Astrocyte (in vitro differentiated cells and primary cell): ENCODE data around the gene DDX31. TPM values are rescaled to one million over a fixed set of nuclear protein-coding genes. Genes with fewer than 3 reads are reported as not detected.

Experiments
- DNase-seq: peaks from one replicate; pipeline ENCODE4 v3.0.0-alpha.2; 2010; ENCODE audit warnings: low read depth
- FAIRE-seq: peaks from 2 replicates; lab custom pipeline; 2011; peaks lifted over from hg19 to GRCh38; lab: Jason Lieb, UNC
- H2AFZ ChIP-seq: 2 replicates; pipeline ENCODE4 v1.6.0; 2012; ENCODE audit warnings: low read depth, low read length, inconsistent platforms
- H3K27ac ChIP-seq: 2 replicates; pipeline ENCODE4 v1.5.1; 2011; ENCODE audit warnings: low read depth, low read length, inconsistent platforms
- H3K27me3 ChIP-seq: 2 replicates; pipeline ENCODE4 v1.6.0; 2011; ENCODE audit warnings: low read length, inconsistent platforms; ENCODE audit not compliant: insufficient read depth
- H3K36me3 ChIP-seq: 2 replicates; pipeline ENCODE4 v1.5.1; 2011; ENCODE audit warnings: low read length, inconsistent platforms; ENCODE audit not compliant: insufficient read depth
- H3K4me1 ChIP-seq: 2 replicates; pipeline ENCODE4 v1.5.1; 2011; ENCODE audit warnings: low read length, inconsistent platforms; ENCODE audit not compliant: insufficient read depth
- H3K4me2 ChIP-seq: 2 replicates; pipeline ENCODE4 v1.6.0; 2012; ENCODE audit warnings: low read length, inconsistent platforms
- H3K4me3 ChIP-seq: 2 replicates; pipeline ENCODE4 v1.5.1; 2011; ENCODE audit warnings: low read depth, mild to moderate bottlenecking, low read length, inconsistent platforms; ENCODE audit not compliant: insufficient read depth
- H3K79me2 ChIP-seq: 2 replicates; pipeline ENCODE4 v1.6.0; 2012; ENCODE audit warnings: mild to moderate bottlenecking, low read length, inconsistent platforms; ENCODE audit not compliant: insufficient read depth
- H3K9ac ChIP-seq: 2 replicates; pipeline ENCODE4 v1.6.0; 2012; ENCODE audit warnings: mild to moderate bottlenecking, low read length, inconsistent platforms
- H3K9me3 ChIP-seq: 2 replicates; pipeline ENCODE4 v1.5.1; 2012; ENCODE audit warnings: low read depth, mild to moderate bottlenecking, low read length, inconsistent platforms; ENCODE audit not compliant: insufficient read depth
- H4K20me1 ChIP-seq: 2 replicates; pipeline ENCODE4 v1.6.0; 2012; ENCODE audit warnings: low read length, inconsistent platforms; ENCODE audit not compliant: insufficient read depth
- H3K27ac Mint-ChIP-seq: one replicate; pipeline ENCODE4 v1.8.0; 2021; ENCODE audit warnings: mild to moderate bottlenecking, mixed read lengths; ENCODE audit not compliant: unreplicated experiment
- H3K27me3 Mint-ChIP-seq: one replicate; pipeline ENCODE4 v1.8.0; 2021; ENCODE audit warnings: low read depth, mixed read lengths; ENCODE audit not compliant: unreplicated experiment
- H3K36me3 Mint-ChIP-seq: one replicate; pipeline ENCODE4 v1.8.0; 2021; ENCODE audit warnings: low read depth, mixed read lengths; ENCODE audit not compliant: unreplicated experiment
- H3K4me1 Mint-ChIP-seq: one replicate; pipeline ENCODE4 v1.8.0; 2021; ENCODE audit warnings: low read depth, mixed read lengths; ENCODE audit not compliant: unreplicated experiment
- H3K4me3 Mint-ChIP-seq: one replicate; pipeline ENCODE4 v1.8.0; 2021; ENCODE audit warnings: mild to moderate bottlenecking, moderate library complexity, mixed read lengths; ENCODE audit not compliant: unreplicated experiment
- H3K9me3 Mint-ChIP-seq: one replicate; pipeline ENCODE4 v1.8.0; 2021; ENCODE audit warnings: mild to moderate bottlenecking, mixed read lengths; ENCODE audit not compliant: unreplicated experiment
- CTCF ChIP-seq: IDR thresholded peaks from 2 replicates; pipeline ENCODE4 v1.5.1; 2011; ENCODE audit warnings: low read depth, mild to moderate bottlenecking, inconsistent platforms, low read length, moderate library complexity; ENCODE audit not compliant: insufficient read depth
- EZH2 ChIP-seq: IDR thresholded peaks from 2 replicates; pipeline ENCODE4 v1.6.1; 2012; ENCODE audit warnings: mild to moderate bottlenecking, low read length, inconsistent platforms; ENCODE audit not compliant: insufficient read depth
- total RNA-seq: library from RNA; stranded (reverse); gene quantifications from 2 replicates; pipeline ENCODE4 v1.2.1, GENCODE V29; 2021

Gene DDX31
- total RNA-seq, 1 donor from 2014 or later, result 20.5 TPM

- DNase-seq (no peak), FAIRE-seq (no peak)
- no peaks in the 10 kb centered on the region for H3K27me3 Mint-ChIP-seq
- Histone ChIP-seq H3K4me3 (peak within 1 kb of the TSS; percentile 93), H4K20me1 (peaks cover 62% of the 10 kb centered on the region), H3K4me2 (peak within 1 kb of the TSS; percentile 96), H3K79me2 (peaks cover 94% of the 10 kb centered on the region), H3K9me3 (no peaks in the 10 kb centered on the region), H3K4me1 (peaks cover 21% of the 10 kb centered on the region), H3K27ac (peak within 1 kb of the TSS; percentile 97), H2AFZ (peak within 1 kb of the TSS; percentile 94), H3K27me3 (no peaks in the 10 kb centered on the region), H3K9ac (peak within 1 kb of the TSS; percentile 99), H3K36me3 (no peaks in the 10 kb centered on the region)
- H3K4me1 Mint-ChIP-seq, result peaks cover 27% of the 10 kb centered on the region
- peaks cover 2% of the 10 kb centered on the region for H3K9me3 Mint-ChIP-seq
- H3K36me3 Mint-ChIP-seq, result no peaks in the 10 kb centered on the region
- H3K4me3 Mint-ChIP-seq, result peak within 1 kb of the TSS; percentile 99
- peak within 1 kb of the TSS; percentile 92 for H3K27ac Mint-ChIP-seq
- TF ChIP-seq EZH2 (no peak), CTCF (no peak)
Observed at GRCh38 chr9:132670457-132671391, 941 bp upstream of the DDX31 start, which contains the start of gene GTF3C4. Gene GTF3C4, plus strand, starts transcription at chr9:132670464. Its CDS starts 135 bp downstream, at chr9:132670599.

DNA sequence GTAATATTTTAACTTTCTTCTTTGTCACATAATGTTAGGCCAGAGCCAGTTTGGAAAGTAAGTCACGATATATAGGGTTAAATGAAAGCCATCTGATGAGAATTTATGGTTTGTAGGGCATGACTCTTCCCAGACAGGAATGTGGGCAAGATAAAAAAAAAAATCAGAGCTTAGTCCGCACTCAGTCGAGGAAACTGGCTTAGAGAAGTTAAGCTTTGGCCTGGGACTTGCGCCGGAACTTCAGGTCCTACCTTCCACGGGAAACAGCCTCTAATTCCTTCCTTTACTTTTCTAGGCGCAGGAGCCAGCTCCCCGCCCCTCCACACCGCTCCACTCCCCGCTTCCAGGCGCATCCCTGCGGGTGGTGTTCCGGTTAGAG lies 475 bp downstream of the DDX31 start:
- TF ChIP-seq CTCF (no peak), EZH2 (no peak)
- Mint-ChIP-seq H3K36me3 (no peaks in the 10 kb centered on the region), H3K4me1 (peaks cover 23% of the 10 kb centered on the region), H3K9me3 (peaks cover 2% of the 10 kb centered on the region), H3K27me3 (no peaks in the 10 kb centered on the region), H3K4me3 (peak overlapping the region; percentile 99), H3K27ac (peak overlapping the region; percentile 77)
- Histone ChIP-seq H2AFZ (peak overlapping the region; percentile 94), H3K4me1 (peaks cover 21% of the 10 kb centered on the region), H3K9me3 (no peaks in the 10 kb centered on the region), H3K4me3 (peak overlapping the region; percentile 93), H3K4me2 (peak overlapping the region; percentile 96), H3K27me3 (no peaks in the 10 kb centered on the region), H3K9ac (peak overlapping the region; percentile 99), H3K79me2 (peaks cover 94% of the 10 kb centered on the region), H3K27ac (peak overlapping the region; percentile 97), H3K36me3 (no peaks in the 10 kb centered on the region), H4K20me1 (peaks cover 59% of the 10 kb centered on the region)
- DNase-seq (peak; percentile 69), FAIRE-seq (no peak)
